Activated CD4-positive, alpha-beta T cell treated with anti-CD3 and anti-CD28 coated beads, Interleukin-10, Interleukin-2, amounts not matched to agents 100 ng/mL and 50 ng/mL, durations not matched to agents 16 hours and 8 hours (primary cell): ENCODE results near the gene MORF4L1.
"Not testable (repeated sequence)": the region's sequence is repeated elsewhere in the genome, so short reads cannot be mapped to it uniquely, and the experiment has no call there.

Experiments used
- DNase-seq: peaks from one replicate; pipeline ENCODE4 v3.0.0-alpha.2; 2020

MORF4L1 gene

GRCh38 chr15:78902281-78903032, 29.8 kb downstream of the MORF4L1 start:
- DNase-seq = not testable (repeated sequence)

- no peak for DNase-seq
Measured at GRCh38 chr15:78904599-78905358, 32.1 kb downstream of the MORF4L1 start.

- DNase-seq = no peak
Measured at GRCh38 chr15:78906316-78906620, 33.6 kb downstream of the MORF4L1 start.

GRCh38 chr15:78907577-78907976, 34.9 kb downstream of the MORF4L1 start:
- DNase-seq = no peak

DNA sequence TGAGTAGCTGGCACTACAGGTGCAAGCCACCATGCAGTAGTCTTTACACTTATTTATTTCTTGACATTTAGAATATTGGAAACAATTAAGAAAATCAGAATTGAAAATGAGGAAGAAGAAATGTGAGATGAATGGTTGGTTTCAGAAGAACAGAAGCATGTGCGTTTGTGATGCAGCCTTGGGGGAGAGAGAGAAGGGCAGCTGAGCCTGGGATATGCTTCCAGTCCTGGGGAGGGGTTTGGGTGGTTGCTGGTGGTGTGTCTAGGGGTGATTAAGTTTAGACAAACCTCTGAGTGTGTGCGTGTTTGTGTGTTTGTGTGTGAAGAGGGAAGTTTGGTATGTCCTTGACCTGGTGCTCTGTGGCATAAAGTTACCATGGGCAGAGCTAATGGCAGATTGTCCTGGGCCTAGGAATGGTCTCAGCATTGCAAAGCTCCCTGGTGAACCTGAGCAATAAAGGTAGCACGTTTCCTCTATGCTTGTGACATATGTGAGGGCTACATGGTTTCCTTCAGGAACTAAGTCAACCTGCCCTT, 36.5 kb downstream of the MORF4L1 start:
- no peak for DNase-seq

DNA sequence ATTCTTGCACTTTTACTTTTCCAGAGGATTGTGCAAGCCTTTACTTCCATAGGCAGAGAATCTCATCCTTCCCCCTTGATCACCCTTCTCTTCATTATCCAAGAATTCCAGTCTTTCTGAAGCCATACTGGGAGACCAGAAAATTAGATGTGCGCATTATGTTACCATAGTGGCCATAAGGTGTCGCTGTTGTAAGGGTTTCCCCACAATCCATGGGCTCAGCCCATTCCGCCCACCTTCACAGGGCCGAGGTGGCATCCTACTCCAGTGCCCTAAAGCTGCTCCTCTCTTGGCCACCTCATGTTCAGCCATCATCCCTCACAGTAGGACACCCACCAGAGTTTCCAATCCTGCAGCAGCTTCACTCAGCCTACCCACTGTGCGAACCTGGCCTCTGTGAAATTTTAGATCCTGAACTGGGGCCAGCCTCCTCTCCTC, 37.1 kb downstream of the MORF4L1 start:
- DNase-seq = peak; percentile 28

GRCh38 chr15:78910271-78910670, 37.6 kb downstream of the MORF4L1 start:
- no peak for DNase-seq

- DNase-seq = no peak
Measured at GRCh38 chr15:78912316-78912715, 39.6 kb downstream of the MORF4L1 start.

DNA sequence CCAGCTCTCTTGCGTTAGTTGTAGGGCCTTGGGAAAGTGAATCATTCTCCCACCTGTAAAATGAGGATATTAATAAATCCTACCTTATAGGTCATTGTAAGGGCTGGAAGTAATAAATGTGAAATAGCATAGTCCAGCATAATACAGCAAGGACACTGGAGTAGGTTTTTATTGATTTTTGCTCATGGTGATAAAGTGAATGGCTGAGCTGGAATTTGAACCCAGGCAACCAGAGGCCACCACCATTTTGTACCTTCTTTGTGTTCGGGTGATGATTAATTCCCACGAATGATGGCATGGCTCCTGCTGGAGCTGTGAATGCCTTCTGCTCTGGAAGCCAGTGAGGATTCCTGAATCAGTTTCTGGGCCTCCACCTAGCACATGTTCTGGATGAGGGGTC, 40.3 kb downstream of the MORF4L1 start:
- DNase-seq = no peak

- DNase-seq = no peak
Measured at GRCh38 chr15:78914027-78914764, 41.5 kb downstream of the MORF4L1 start.

GRCh38 chr15:78915341-78916087, 42.8 kb downstream of the MORF4L1 start:
- no peak for DNase-seq

DNA sequence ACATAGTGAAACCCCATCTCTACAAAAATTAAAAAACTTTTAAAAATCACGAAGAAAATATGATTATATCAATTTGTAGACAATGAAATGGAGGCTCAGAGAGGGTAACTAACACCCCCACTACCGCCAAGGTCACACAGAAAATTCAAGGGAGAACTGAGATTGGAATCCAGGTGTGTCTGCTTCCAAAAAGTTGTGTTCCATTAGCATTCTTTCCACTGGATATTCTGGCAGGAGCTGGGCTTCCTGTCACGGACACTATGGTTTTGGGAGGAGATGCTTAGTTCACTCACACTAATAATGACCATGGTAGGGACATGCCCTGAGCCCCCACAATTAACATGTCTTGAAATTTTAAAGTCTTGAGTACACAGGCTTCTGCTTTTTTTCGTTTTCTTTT, 43.4 kb downstream of the MORF4L1 start:
- DNase-seq = no peak

GRCh38 chr15:78917888-78918287, 45.2 kb downstream of the MORF4L1 start:
- no peak for DNase-seq

GRCh38 chr15:78921517-78921916, 48.8 kb downstream of the MORF4L1 start:
- no peak for DNase-seq

DNA sequence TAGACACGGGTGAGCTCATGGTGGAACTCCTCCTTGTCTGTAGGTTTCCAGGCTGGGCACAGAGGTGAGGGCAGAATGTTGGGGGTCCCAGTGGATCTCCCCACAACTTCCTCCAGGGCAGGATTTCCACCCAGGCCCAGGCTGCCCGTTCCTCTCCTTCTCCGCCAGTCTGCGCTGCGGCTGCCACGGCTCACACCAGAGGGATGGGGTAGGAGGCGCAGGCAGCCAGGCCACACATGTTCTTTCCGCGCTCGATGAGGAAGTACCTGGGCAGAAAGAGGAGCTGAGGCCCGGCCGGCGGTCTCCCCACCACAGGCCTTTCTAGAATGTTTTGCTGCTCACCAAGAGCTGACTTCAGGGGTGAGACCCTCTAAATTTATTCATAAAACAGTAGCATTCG, 49.2 kb downstream of the MORF4L1 start:
- no peak for DNase-seq

GRCh38 chr15:78922527-78922926, 49.8 kb downstream of the MORF4L1 start:
- DNase-seq = no peak

DNA sequence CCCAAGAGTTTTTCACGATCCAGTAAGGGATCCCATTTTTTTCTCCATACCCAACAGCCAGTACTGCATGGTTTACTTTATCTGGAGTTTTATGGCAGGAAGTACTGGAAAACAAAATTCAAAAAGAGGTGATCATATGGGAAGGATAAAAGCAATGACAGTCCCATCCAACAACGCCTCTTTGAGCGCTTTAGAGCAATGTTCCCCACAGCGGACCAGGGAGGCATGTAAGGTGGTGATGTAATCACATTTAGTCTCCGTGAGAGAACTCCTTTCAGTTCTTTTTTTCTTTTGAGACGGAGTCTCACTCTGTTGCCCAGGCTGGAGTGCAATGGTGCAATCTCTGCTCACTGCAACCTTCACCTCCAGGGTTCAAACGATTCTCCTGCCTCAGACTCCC, 50.3 kb downstream of the MORF4L1 start:
- no peak for DNase-seq

- DNase-seq = no peak
Measured at GRCh38 chr15:78923480-78924360, 51.0 kb downstream of the MORF4L1 start.

GRCh38 chr15:78925076-78925624, 52.5 kb downstream of the MORF4L1 start:
- DNase-seq = no peak

- DNase-seq = no peak
Measured at GRCh38 chr15:78925956-78926743, 53.5 kb downstream of the MORF4L1 start.
